Naive B cell (primary cell): ENCODE data around the gene PSMB11. TPM values are rescaled to one million over a fixed set of nuclear protein-coding genes. Genes with fewer than 3 reads are reported as not detected.
A peak's percentile ranks its signal among the peaks of the same experiment; 100 is the strongest.

Source experiments
- ATAC-seq, 2 donors: fragments of 150-1000 bp; cut with Tn5 transposase; 2 replicates each; pipeline ENCODE4 v1.10.0; 2021; ENCODE audit warnings: low read depth in 2 of 2, mild to moderate bottlenecking in 2 of 2, moderate library complexity in 2 of 2
- DNase-seq: peaks from one replicate; pipeline ENCODE4 v3.0.0; 2022
- H3K27ac Mint-ChIP-seq, 6 donors: one replicate each; pipeline ENCODE4 v1.8.0; 2020 to 2022; ENCODE audit warnings: mild to moderate bottlenecking in 6 of 6, mixed read lengths in 6 of 6, moderate library complexity in 5 of 6, inconsistent platforms in 2 of 6
- H3K27me3 Mint-ChIP-seq, 3 donors: one replicate each; pipeline ENCODE4 v1.8.0; 2021 to 2022; ENCODE audit warnings: mixed read lengths in 3 of 3, mild to moderate bottlenecking in 1 of 3
- H3K36me3 Mint-ChIP-seq, 2 donors: one replicate each; pipeline ENCODE4 v1.8.0; 2020 to 2022; ENCODE audit warnings: mixed read lengths in 2 of 2, inconsistent platforms in 1 of 2, mild to moderate bottlenecking in 1 of 2
- H3K4me1 Mint-ChIP-seq, 3 donors: one replicate each; pipeline ENCODE4 v1.8.0; 2020 to 2022; ENCODE audit warnings: mixed read lengths in 3 of 3, inconsistent platforms in 1 of 3, mild to moderate bottlenecking in 1 of 3, moderate library complexity in 1 of 3
- H3K4me3 Mint-ChIP-seq, 8 donors: one replicate each; pipeline ENCODE4 v1.8.0; 2020 to 2022; ENCODE audit warnings: mild to moderate bottlenecking in 8 of 8, mixed read lengths in 8 of 8, moderate library complexity in 8 of 8, inconsistent platforms in 2 of 8
- H3K9me3 Mint-ChIP-seq, 7 donors: one replicate each; pipeline ENCODE4 v1.8.0; 2020 to 2022; ENCODE audit warnings: mixed read lengths in 7 of 7, mild to moderate bottlenecking in 5 of 7, inconsistent platforms in 2 of 7, moderate library complexity in 1 of 7
- polyA plus RNA-seq, 6 donors: library from polyadenylated mRNA; unstranded; fragments of 300-500 nt; fragmentation: Illumina TruSeq; gene quantifications; one replicate each; pipeline ENCODE4 v1.2.3, GENCODE V29; 2021; ENCODE audit warnings: low read depth in 6 of 6

Gene PSMB11
- polyA plus RNA-seq, 6 donors from 2014 or later, result not detected

- DNase-seq, result no peak
- Mint-ChIP-seq H3K4me3 (no peak overlapping the region), H3K4me1 (no peaks in the 10 kb centered on the region), H3K27ac (no peak overlapping the region), H3K36me3 (peaks cover 21 to 26% of the 10 kb centered on the region in 2 donors), H3K27me3 (no peaks in the 10 kb centered on the region), H3K9me3 (no peaks in the 10 kb centered on the region)
- ATAC-seq, result no peak
Measured at GRCh38 chr14:23077962-23078361, 36.0 kb downstream of the PSMB11 start.

- H3K27me3 Mint-ChIP-seq, result no peaks in the 10 kb centered on the region
- peak overlapping the region in 1 of 8 donors; percentile 15 for H3K4me3 Mint-ChIP-seq
- DNase-seq (no peak), ATAC-seq (no peak)
- no peaks in the 10 kb centered on the region for H3K4me1 Mint-ChIP-seq
- peaks cover 21 to 26% of the 10 kb centered on the region in 2 donors for H3K36me3 Mint-ChIP-seq
- H3K27ac Mint-ChIP-seq, result peak overlapping the region in 1 of 6 donors; percentile 30
- no peaks in the 10 kb centered on the region for H3K9me3 Mint-ChIP-seq
Measured at GRCh38 chr14:23078692-23079116, 36.7 kb downstream of the PSMB11 start.

DNA sequence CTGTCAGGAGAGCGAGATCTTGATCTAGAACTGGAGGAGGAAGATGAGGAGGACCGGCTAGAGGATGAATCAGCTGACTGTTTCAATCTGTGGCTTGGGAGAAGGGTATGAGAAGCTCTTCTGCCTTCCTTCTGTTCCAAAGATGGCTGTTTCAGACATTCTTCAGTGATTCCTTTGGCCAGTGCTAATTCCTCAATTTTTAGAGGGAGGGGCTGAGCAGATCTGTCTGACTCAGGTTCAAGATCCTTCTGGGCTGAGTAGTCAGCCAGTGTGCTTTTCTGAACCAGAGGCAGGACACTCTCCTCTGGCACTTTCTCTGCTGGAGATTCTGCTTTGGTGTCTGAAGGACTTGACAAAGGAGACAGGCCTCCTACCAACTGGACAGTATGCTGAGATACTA, 37.7 kb downstream of the PSMB11 start:
- DNase-seq, result no peak

GRCh38 chr14:23080474-23080873, 38.5 kb downstream of the PSMB11 start:
- no peaks in the 10 kb centered on the region for H3K27me3 Mint-ChIP-seq
- no peak for DNase-seq
- H3K9me3 Mint-ChIP-seq, result no peaks in the 10 kb centered on the region
- no peak for ATAC-seq
- no peaks in the 10 kb centered on the region for H3K4me1 Mint-ChIP-seq
- H3K36me3 Mint-ChIP-seq, result peaks cover 17 to 27% of the 10 kb centered on the region in 2 donors
- peak overlapping the region in 2 of 6 donors; percentile 29 to 52 for H3K27ac Mint-ChIP-seq
- H3K4me3 Mint-ChIP-seq, result peak overlapping the region in 1 of 8 donors; percentile 40

More for the DNA sequence above, 37.7 kb downstream of the PSMB11 start:
- no peak overlapping the region for H3K4me3 Mint-ChIP-seq
- no peak for ATAC-seq
- H3K9me3 Mint-ChIP-seq, result no peaks in the 10 kb centered on the region
- H3K36me3 Mint-ChIP-seq, result peaks cover 21 to 26% of the 10 kb centered on the region in 2 donors
- no peaks in the 10 kb centered on the region for H3K4me1 Mint-ChIP-seq
- no peaks in the 10 kb centered on the region for H3K27me3 Mint-ChIP-seq
- peak overlapping the region in 2 of 6 donors; percentile 44 to 94 for H3K27ac Mint-ChIP-seq

- H3K9me3 Mint-ChIP-seq, result no peaks in the 10 kb centered on the region
- ATAC-seq (no peak), DNase-seq (no peak)
- peaks cover 6 to 8% (median 6%) of the 10 kb centered on the region in 3 donors for H3K4me1 Mint-ChIP-seq
- no peaks in the 10 kb centered on the region for H3K27me3 Mint-ChIP-seq
- peaks cover 3 to 36% of the 10 kb centered on the region in 2 donors for H3K36me3 Mint-ChIP-seq
- H3K27ac Mint-ChIP-seq, result no peak overlapping the region
- H3K4me3 Mint-ChIP-seq, result no peak overlapping the region
Measured at GRCh38 chr14:23085458-23085857, 43.4 kb downstream of the PSMB11 start.

- H3K9me3 Mint-ChIP-seq, result no peaks in the 10 kb centered on the region
- peaks cover 6 to 8% (median 8%) of the 10 kb centered on the region in 3 donors for H3K4me1 Mint-ChIP-seq
- no peak for ATAC-seq
- peaks cover 0 to 25% of the 10 kb centered on the region in 2 donors for H3K36me3 Mint-ChIP-seq
- H3K4me3 Mint-ChIP-seq, result no peak overlapping the region
- DNase-seq, result no peak
- no peaks in the 10 kb centered on the region for H3K27me3 Mint-ChIP-seq
- H3K27ac Mint-ChIP-seq, result no peak overlapping the region
Measured at GRCh38 chr14:23086565-23086964, 44.6 kb downstream of the PSMB11 start.

DNA sequence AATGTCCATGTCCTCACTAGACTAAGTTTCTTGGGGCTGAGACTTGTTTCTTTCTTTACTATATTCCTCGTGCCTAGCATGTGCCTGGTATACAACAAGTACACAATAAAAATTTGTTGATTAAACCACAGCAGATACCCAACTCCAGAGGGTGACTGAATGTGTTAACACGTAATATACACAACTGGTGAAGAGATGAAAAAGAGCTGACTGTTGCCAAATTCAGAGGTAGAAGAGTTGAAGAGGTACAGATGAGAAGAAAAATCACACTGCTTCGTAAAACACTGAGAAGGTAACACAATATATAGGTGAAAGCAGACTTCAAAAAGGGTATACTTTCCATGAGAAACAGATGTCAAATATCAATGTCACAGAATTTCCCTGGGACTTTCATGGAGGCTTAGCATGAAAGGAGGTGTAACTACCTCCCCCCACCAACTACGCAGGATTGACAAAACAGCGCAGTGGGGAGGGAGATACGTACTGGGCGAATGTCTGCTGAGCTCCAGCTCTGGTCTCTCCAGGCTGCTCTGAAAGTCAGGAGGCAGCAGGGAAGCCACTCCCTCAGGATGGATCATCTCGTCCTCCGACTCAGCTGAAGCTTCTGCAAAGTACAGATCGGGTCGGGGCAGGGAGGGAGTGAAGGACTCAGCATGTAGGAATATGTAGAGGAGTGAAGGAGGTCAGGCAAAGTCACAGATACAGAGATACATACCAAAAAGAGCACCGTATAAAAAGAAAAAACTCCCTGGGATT, 47.7 kb downstream of the PSMB11 start:
- no peaks in the 10 kb centered on the region for H3K9me3 Mint-ChIP-seq
- no peaks in the 10 kb centered on the region for H3K27me3 Mint-ChIP-seq
- peaks cover 0 to 23% of the 10 kb centered on the region in 2 donors for H3K36me3 Mint-ChIP-seq
- peaks cover 12 to 13% (median 12%) of the 10 kb centered on the region in 3 donors for H3K4me1 Mint-ChIP-seq
- H3K4me3 Mint-ChIP-seq, result peak overlapping the region in 1 of 8 donors; percentile 58
- no peak for ATAC-seq
- DNase-seq, result no peak
- H3K27ac Mint-ChIP-seq, result peak overlapping the region in 2 of 6 donors; percentile 3 to 64

DNA sequence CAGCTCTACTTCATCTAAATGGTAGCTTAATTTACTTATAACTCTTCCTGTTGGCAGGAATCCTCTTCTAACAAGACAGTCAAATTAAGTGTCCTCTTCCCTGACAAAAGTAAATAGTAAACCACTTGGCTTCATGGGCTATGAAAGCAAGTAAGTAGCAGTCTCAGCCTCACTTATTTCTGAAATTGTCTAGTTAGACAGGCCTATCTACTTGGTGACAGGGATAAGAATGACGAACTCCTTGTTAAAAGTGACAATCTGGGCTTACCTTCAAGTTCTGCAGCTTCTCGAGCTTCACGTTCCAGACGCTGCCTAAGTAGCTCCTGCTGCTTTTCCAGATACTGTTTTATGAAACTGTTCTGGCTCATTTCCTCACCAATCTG, 48.2 kb downstream of the PSMB11 start:
- DNase-seq (no peak), ATAC-seq (no peak)
- Mint-ChIP-seq H3K36me3 (peaks cover 0 to 23% of the 10 kb centered on the region in 2 donors), H3K9me3 (no peaks in the 10 kb centered on the region), H3K27me3 (no peaks in the 10 kb centered on the region), H3K4me1 (peaks cover 12 to 13% (median 12%) of the 10 kb centered on the region in 3 donors), H3K4me3 (no peak overlapping the region), H3K27ac (no peak overlapping the region)

DNA sequence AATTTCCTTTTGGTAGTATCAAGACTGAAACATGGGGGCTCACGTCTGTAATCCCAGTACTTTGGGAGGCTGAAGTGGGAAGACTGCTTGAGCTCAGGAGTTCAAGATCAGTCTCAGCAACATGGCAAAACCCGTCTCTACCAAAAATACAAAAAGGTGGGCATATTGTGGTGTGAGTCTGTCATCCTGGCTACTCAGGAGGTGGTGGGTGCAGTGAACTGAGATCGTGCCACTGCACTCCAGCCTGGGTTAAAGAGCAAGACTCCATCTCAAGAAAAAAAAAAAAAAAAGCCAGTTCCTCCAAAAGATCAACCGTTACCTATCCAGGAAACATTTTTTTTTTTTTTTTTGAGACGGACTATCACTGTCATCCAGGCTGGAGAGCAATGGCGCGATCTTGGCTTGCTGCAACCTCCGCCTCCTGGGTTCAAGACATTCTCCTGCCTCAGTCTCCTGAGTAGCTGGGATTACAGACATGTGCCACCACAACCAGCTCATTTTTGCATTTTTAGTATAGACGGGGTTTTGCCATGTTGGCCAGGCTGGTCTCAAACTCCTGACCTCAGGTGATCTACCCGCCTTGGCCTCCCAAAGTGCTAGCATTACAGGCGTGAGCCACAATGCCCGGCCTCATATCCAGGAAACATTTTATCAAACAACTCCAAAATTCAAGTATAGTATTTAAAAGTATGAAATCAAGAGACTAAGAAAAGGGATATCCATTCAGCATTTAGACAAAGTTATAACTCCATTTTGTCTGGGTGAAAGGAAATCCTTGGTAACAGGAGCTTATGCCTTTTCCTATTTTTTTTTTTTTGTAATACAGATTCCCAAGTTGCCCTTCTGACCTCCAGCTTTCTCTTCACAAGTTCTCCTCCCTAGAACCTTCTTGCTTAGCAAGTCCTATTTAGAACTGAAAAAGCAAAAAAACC, 49.5 kb downstream of the PSMB11 start:
- Mint-ChIP-seq H3K9me3 (no peaks in the 10 kb centered on the region), H3K4me1 (peaks cover 11 to 16% (median 15%) of the 10 kb centered on the region in 3 donors), H3K36me3 (peaks cover 0 to 15% of the 10 kb centered on the region in 2 donors), H3K27me3 (no peaks in the 10 kb centered on the region), H3K27ac (peak overlapping the region in 2 of 6 donors; percentile 3 to 90), H3K4me3 (peak overlapping the region in 1 of 8 donors; percentile 30)
- ATAC-seq (no peak), DNase-seq (no peak)

DNA sequence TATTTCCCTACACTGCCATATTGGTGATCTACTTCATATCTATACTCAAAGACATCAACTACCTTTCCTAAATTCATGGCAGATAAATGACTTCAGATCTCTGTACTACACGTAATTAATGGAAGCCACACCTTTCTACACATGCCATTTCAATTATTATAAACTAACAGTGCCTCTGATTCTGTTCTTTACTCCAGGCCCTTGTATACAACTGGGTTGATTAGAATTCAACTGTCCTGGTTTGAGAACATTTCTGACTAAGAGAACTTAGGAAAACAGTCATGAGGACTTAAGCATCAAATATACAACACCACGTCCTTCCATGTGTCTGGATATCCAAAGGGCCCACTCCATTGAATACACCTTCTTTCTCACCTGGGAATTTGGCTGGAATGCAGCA, 51.1 kb downstream of the PSMB11 start:
- ATAC-seq (no peak), DNase-seq (no peak)
- H3K4me1 Mint-ChIP-seq, result peaks cover 7 to 23% (median 17%) of the 10 kb centered on the region in 3 donors
- peak overlapping the region in 1 of 6 donors; percentile 42 for H3K27ac Mint-ChIP-seq
- H3K36me3 Mint-ChIP-seq, result peaks cover 0 to 7% of the 10 kb centered on the region in 2 donors
- H3K9me3 Mint-ChIP-seq, result no peaks in the 10 kb centered on the region
- H3K27me3 Mint-ChIP-seq, result no peaks in the 10 kb centered on the region
- H3K4me3 Mint-ChIP-seq, result peak overlapping the region in 4 of 8 donors; percentile 16 to 42 (median 24)

- no peaks in the 10 kb centered on the region for H3K9me3 Mint-ChIP-seq
Measured at GRCh38 chr14:23093526-23093925, 51.5 kb downstream of the PSMB11 start.

More at GRCh38 chr14:23093526-23093925, 51.5 kb downstream of the PSMB11 start:
- Mint-ChIP-seq H3K4me3 (peak overlapping the region in 2 of 8 donors; percentile 16 to 42), H3K4me1 (peaks cover 7 to 23% (median 17%) of the 10 kb centered on the region in 3 donors), H3K27me3 (no peaks in the 10 kb centered on the region), H3K36me3 (peaks cover 0 to 7% of the 10 kb centered on the region in 2 donors), H3K27ac (peak overlapping the region in 1 of 6 donors; percentile 42)
- ATAC-seq (no peak), DNase-seq (no peak)
